ENCODE data around the gene TMEM182.

Gene TMEM182

GRCh38 chr2:102748107-102748506 lies 13.7 kb upstream of the TMEM182 start:
- in situ Hi-C loops (cut with HindIII; ENCODE audit: low pct_unique_long_range_greater_than_20kb, low sequenced_read_pairs): no loop called here
- TF ChIP-seq JUND (IDR thresholded peaks at IDR 0.05; ENCODE audit: low read depth): no peak
- no peak for DNase-seq (ENCODE audit: low read depth in 1 of 2, low spot score in 1 of 2)

GRCh38 chr2:102749938-102750337 lies 11.9 kb upstream of the TMEM182 start:
- in situ Hi-C loops (cut with HindIII; ENCODE audit: low pct_unique_long_range_greater_than_20kb, low sequenced_read_pairs): no loop called here
- no peak for TF ChIP-seq JUND (IDR thresholded peaks at IDR 0.05; ENCODE audit: low read depth)
- DNase-seq (ENCODE audit: low read depth in 1 of 2, low spot score in 1 of 2): no peak

GRCh38 chr2:102753563-102754159 lies 8.2 kb upstream of the TMEM182 start:
- TF ChIP-seq JUND (IDR thresholded peaks at IDR 0.05; ENCODE audit: low read depth): no peak
- DNase-seq (ENCODE audit: low read depth in 1 of 2, low spot score in 1 of 2): peak; percentile 4 to 65

GRCh38 chr2:102754456-102755145 lies 7.2 kb upstream of the TMEM182 start:
- in situ Hi-C loops (cut with HindIII; ENCODE audit: low pct_unique_long_range_greater_than_20kb, low sequenced_read_pairs): no loop called here
- DNase-seq (ENCODE audit: low read depth in 1 of 2, low spot score in 1 of 2): no peak
- no peak for TF ChIP-seq JUND (IDR thresholded peaks at IDR 0.05; ENCODE audit: low read depth)

More at GRCh38 chr2:102753563-102754159, 8.2 kb upstream of the TMEM182 start:
- in situ Hi-C loops (cut with HindIII; ENCODE audit: low pct_unique_long_range_greater_than_20kb, low sequenced_read_pairs): no loop called here

- in situ Hi-C loops (cut with HindIII; ENCODE audit: low pct_unique_long_range_greater_than_20kb, low sequenced_read_pairs): no loop called here
- DNase-seq (ENCODE audit: low read depth in 1 of 2, low spot score in 1 of 2): no peak
- no peak for TF ChIP-seq JUND (IDR thresholded peaks at IDR 0.05; ENCODE audit: low read depth)
These were observed 6.5 kb upstream of the TMEM182 start for GRCh38 chr2:102755284-102755683.

GRCh38 chr2:102758439-102758838 lies 3.4 kb upstream of the TMEM182 start:
- in situ Hi-C loops (cut with HindIII; ENCODE audit: low pct_unique_long_range_greater_than_20kb, low sequenced_read_pairs): no loop called here
- DNase-seq (ENCODE audit: low read depth in 1 of 2, low spot score in 1 of 2): no peak
- TF ChIP-seq JUND (IDR thresholded peaks at IDR 0.05; ENCODE audit: low read depth): no peak

- TF ChIP-seq JUND (IDR thresholded peaks at IDR 0.05; ENCODE audit: low read depth): no peak
- DNase-seq (ENCODE audit: low read depth in 1 of 2, low spot score in 1 of 2): no peak
- in situ Hi-C loops (cut with HindIII; ENCODE audit: low pct_unique_long_range_greater_than_20kb, low sequenced_read_pairs): no loop called here
These were observed 2.3 kb downstream of the TMEM182 start for GRCh38 chr2:102764083-102764482.

GRCh38 chr2:102765061-102765460 lies 3.2 kb downstream of the TMEM182 start:
- no peak for TF ChIP-seq JUND (IDR thresholded peaks at IDR 0.05; ENCODE audit: low read depth)
- no peak for DNase-seq (ENCODE audit: low read depth in 1 of 2, low spot score in 1 of 2)
- in situ Hi-C loops (cut with HindIII; ENCODE audit: low pct_unique_long_range_greater_than_20kb, low sequenced_read_pairs): no loop called here

- in situ Hi-C loops (cut with HindIII; ENCODE audit: low pct_unique_long_range_greater_than_20kb, low sequenced_read_pairs): no loop called here
- DNase-seq (ENCODE audit: low read depth in 1 of 2, low spot score in 1 of 2): no peak
- no peak for TF ChIP-seq JUND (IDR thresholded peaks at IDR 0.05; ENCODE audit: low read depth)
These were observed 6.4 kb downstream of the TMEM182 start for GRCh38 chr2:102768253-102768652.

- in situ Hi-C loops (cut with HindIII; ENCODE audit: low pct_unique_long_range_greater_than_20kb, low sequenced_read_pairs): no loop called here
- TF ChIP-seq JUND (IDR thresholded peaks at IDR 0.05; ENCODE audit: low read depth): no peak
- DNase-seq (ENCODE audit: low read depth in 1 of 2, low spot score in 1 of 2): no peak
These were observed 7.1 kb downstream of the TMEM182 start for GRCh38 chr2:102768892-102769291.

- no peak for DNase-seq (ENCODE audit: low read depth in 1 of 2, low spot score in 1 of 2)
- in situ Hi-C loops (cut with HindIII; ENCODE audit: low pct_unique_long_range_greater_than_20kb, low sequenced_read_pairs): no loop called here
- no peak for TF ChIP-seq JUND (IDR thresholded peaks at IDR 0.05; ENCODE audit: low read depth)
These were observed 8.7 kb downstream of the TMEM182 start for GRCh38 chr2:102770506-102770905.

- TF ChIP-seq JUND (IDR thresholded peaks at IDR 0.05; ENCODE audit: low read depth): no peak
- no peak for DNase-seq (ENCODE audit: low read depth in 1 of 2, low spot score in 1 of 2)
- in situ Hi-C loops (cut with HindIII; ENCODE audit: low pct_unique_long_range_greater_than_20kb, low sequenced_read_pairs): no loop called here
These were observed 9.3 kb downstream of the TMEM182 start for GRCh38 chr2:102771114-102771513.

- no peak for TF ChIP-seq JUND (IDR thresholded peaks at IDR 0.05; ENCODE audit: low read depth)
- DNase-seq (ENCODE audit: low read depth in 1 of 2, low spot score in 1 of 2): no peak
- in situ Hi-C loops (cut with HindIII; ENCODE audit: low pct_unique_long_range_greater_than_20kb, low sequenced_read_pairs): no loop called here
These were observed 10.8 kb downstream of the TMEM182 start for GRCh38 chr2:102772659-102773058.

Data from T47D (cell line).